ENCODE data around the gene EXOC3.

The EXOC3 gene

DNA sequence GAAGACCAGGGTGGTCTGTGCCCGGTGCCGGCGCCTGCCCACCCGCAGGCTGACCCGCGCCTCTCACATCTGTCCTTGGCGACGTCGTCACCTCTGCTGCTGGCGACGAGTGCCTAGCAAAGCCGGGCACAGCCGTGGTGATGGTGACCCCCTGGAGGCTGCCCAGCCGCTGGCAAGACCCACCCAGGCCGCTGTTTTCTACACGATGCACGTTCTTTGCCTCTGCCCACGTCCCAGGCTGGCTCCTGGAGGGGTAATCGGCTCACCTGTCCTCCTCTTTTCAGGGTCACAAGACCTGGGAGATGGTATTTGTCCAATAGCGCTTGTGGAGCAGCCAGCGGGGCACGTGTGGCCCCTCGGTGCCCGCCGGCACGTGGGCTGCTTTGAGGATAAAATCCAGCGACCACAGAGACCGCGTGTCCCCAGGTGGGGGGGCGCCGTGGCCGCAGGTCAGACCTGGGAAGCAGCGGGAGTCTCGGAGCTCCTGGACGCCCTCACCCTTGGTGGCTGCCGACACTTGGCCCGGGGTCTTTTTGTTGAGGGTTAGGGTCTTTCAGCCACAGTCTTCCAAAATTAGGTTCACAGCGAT, 51.8 kb downstream of the EXOC3 start:
- TF ChIP-seq, protein P1, sequence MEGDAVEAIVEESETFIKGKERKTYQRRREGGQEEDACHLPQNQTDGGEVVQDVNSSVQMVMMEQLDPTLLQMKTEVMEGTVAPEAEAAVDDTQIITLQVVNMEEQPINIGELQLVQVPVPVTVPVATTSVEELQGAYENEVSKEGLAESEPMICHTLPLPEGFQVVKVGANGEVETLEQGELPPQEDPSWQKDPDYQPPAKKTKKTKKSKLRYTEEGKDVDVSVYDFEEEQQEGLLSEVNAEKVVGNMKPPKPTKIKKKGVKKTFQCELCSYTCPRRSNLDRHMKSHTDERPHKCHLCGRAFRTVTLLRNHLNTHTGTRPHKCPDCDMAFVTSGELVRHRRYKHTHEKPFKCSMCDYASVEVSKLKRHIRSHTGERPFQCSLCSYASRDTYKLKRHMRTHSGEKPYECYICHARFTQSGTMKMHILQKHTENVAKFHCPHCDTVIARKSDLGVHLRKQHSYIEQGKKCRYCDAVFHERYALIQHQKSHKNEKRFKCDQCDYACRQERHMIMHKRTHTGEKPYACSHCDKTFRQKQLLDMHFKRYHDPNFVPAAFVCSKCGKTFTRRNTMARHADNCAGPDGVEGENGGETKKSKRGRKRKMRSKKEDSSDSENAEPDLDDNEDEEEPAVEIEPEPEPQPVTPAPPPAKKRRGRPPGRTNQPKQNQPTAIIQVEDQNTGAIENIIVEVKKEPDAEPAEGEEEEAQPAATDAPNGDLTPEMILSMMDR (IDR thresholded peaks at IDR 0.05; ENCODE audit: borderline replicate concordance, insufficient read depth, low read depth, low read length), result no peak
- H3K4me3 ChIP-seq (ENCODE audit: low read depth, low read length), result no peak overlapping the region

DNA sequence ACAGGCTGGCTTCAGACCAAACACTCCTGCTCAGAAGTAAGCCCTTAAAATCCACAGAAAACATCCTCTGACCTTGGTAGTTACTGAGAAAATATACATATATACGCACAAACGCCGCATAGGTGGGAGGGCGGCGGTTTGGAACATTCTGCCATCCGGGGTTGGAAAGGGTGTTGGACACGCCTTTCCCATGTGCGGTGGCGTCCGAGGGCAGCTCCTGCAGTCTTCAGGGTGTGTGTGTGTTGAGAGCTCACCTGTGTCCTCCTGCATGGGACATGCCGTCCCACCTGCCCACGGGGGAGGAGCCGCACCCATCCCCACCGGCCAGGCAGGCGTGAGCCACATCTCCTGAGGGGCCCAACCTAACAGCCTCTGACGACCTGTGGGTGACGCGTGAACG, 53.1 kb downstream of the EXOC3 start:
- TF ChIP-seq, protein P1 (IDR thresholded peaks at IDR 0.05; ENCODE audit: borderline replicate concordance, insufficient read depth, low read depth, low read length), result no peak
- no peak overlapping the region for H3K4me3 ChIP-seq (ENCODE audit: low read depth, low read length)

DNA sequence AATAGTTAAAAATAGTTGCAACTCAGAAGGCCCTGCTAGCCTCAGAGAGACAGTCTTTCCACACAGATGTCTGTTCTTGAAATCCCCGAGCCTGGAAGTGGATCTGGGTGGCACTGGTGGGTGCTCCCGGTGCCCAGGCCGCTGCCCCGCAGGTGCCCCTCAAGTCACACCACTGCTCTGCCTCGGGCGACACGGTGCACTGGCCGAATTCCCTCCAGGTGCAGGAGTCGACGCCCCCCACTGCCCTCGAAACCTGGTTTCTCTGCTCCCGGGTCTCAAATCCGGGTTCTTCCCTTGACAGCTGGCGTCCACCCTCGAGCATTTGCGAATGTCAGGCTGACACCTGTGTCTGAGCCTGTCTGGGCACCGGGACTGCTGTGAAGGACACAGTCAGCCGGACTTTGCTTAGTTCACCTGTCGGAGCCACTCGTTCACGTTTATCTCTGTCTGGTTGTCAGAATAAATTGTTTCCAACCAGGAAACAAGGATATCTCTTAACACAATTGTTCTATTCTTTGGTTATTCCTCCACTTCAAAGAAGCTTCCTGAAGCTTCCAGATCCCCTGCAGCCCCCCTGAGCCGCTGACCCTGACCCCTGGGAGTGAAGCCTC, 54.2 kb downstream of the EXOC3 start:
- H3K4me3 ChIP-seq (ENCODE audit: low read depth, low read length), result no peak overlapping the region
- TF ChIP-seq, protein P1 (IDR thresholded peaks at IDR 0.05; ENCODE audit: borderline replicate concordance, insufficient read depth, low read depth, low read length), result no peak

DNA sequence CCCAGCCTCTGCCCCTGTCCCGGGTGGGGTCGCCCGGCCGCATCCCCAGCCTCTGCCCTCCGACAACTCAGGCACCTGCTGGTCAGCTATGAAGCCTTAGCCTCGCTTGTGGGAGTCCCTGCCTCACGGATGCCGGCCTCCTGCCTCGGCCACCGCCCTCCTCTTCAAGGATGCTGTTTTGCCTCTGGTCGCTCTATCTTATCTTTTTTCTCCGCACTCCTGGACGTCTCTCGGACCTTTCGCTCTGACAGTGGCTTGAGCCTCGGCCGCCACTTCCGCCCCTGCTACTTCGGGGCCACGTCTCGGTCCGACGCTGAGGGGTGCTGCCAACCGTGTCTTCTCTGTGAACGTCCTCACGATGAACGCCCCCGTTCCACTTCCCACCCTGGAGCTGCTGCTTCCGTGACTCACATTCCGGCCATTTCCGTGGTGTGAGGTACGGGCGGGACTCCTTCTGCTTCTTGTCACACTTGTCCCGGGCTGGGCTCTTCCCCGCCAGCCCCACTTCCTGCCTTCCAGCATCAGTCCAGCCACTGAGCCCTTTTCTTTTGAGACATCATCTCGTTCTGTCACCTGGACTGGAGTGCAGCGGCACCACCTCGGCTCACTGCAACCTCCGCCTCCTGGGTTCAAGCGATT, 55.0 kb downstream of the EXOC3 start:
- no peak overlapping the region for H3K4me3 ChIP-seq (ENCODE audit: low read depth, low read length)
- TF ChIP-seq, protein P1 (IDR thresholded peaks at IDR 0.05; ENCODE audit: borderline replicate concordance, insufficient read depth, low read depth, low read length), result no peak

DNA sequence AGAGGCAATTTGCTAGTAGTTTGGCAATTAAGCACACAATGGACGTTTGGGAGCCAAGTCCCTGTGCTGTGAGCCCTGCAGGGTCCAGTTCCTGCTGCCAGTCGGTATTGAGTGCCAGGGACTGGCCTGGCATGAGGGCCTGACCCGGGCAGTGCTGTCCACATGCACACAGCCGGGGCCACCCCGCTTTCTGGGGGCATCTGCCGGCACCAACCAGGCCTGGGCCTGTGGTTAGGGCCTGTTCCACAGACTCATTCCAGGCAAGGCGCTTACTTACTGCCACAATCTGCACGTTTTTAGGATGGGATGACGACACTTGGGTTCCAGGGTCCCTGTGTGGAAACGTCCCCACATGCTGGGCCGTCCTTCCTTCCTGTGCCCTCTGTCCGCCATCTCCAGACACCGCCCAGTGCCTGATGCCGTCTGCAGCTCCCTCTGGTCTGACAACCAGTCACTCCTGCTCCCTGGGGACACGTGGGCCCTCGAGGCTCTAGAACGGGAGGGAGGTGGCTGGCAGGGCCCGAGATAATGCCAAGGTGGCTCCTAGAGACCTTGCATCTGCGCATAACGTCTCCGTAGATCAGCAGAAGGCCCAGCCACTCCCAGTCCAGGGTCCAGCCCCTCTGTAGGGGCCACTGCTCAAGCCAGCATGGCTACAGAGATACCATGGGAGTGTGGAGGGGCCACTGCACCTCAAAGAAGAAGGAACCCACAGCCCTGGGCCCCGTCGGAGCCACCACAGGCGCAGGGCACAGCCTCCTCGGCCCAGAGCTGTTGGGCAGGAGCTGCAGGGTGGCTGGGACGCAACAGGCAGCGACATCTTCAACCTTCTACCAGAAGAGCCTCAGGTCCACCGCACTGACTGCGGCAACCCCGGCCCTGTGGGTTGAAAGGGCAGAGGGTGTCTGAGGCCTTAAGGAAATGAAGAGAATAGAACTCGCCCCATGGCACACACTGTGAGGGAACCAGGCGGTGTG, 56.5 kb downstream of the EXOC3 start:
- TF ChIP-seq, protein P1 (IDR thresholded peaks at IDR 0.05; ENCODE audit: borderline replicate concordance, insufficient read depth, low read depth, low read length), result no peak
- H3K4me3 ChIP-seq (ENCODE audit: low read depth, low read length), result no peak overlapping the region

DNA sequence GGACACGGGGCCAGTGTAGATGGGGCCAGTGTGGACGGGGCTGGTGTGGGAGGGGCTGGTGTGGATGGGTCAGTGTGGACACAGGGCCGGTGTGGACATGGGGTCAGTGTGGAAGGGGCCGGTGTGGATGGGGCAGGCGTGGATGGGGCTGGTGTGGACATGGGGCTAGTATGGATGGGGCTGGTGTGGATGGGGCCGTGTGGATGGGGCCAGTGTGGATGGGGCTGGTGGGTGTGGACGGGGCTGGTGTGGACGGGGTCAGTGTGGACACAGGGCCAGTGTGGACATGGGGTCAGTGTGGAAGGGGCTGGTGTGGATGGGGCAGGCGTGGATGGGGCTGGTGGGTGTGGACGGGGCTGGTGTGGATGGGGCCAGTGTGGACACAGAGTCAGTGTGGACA, 57.5 kb downstream of the EXOC3 start:
- TF ChIP-seq, protein P1 (IDR thresholded peaks at IDR 0.05; ENCODE audit: borderline replicate concordance, insufficient read depth, low read depth, low read length), result no peak
- H3K4me3 ChIP-seq (ENCODE audit: low read depth, low read length), result no peak overlapping the region

All from GM12875 (cell line).